Measurements from ENCODE around the gene THTPA.

THTPA gene, protein sequence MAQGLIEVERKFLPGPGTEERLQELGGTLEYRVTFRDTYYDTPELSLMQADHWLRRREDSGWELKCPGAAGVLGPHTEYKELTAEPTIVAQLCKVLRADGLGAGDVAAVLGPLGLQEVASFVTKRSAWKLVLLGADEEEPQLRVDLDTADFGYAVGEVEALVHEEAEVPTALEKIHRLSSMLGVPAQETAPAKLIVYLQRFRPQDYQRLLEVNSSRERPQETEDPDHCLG

DNA sequence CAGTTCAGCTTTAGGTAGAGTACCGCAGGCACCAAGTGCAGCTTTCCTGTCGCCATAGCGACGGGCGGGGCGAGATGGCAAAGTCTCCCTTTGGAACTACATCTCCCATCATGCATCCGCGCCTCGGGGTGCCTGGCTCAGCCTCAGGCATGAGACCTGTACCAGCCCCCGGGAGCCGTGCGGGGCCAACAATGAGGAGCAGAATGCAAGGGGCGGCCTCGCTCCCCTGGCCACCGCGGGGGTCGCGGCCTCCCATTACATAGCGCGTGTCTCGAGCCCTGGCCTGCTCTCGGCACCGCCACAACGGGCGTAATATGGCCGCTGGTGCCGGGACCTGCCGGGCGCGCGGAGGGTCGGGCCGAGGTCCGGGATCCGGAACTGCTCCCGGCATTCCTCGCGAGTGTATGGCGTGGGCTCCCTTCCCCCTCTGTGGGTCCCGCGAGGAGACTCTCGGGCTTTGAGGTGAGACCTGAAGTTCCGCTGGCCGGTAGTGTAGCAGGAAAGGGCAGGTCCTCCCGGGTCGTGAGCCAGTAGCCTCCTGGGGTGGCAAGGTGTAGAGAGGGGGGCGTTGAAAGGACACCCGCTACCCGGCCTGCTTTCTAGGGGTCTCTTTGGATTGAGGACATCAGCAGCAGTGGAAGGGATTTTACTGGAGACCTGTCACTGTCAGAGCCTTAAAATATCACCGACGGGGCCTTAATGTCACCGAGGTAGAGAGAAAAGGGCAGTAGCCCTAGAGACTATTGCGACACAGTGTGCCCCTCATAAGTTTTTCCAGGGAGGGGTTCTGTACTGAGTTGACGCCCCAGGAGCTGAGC lies at the start of gene THTPA:
Gene THTPA, plus strand, starts transcription at position 390 of the 818 bp plus-strand sequence. CDS start 487 bp downstream, outside the sequence.
- peak; percentile 80 for DNase-seq (ENCODE audit: low read depth)
- TF ChIP-seq, protein P1, sequence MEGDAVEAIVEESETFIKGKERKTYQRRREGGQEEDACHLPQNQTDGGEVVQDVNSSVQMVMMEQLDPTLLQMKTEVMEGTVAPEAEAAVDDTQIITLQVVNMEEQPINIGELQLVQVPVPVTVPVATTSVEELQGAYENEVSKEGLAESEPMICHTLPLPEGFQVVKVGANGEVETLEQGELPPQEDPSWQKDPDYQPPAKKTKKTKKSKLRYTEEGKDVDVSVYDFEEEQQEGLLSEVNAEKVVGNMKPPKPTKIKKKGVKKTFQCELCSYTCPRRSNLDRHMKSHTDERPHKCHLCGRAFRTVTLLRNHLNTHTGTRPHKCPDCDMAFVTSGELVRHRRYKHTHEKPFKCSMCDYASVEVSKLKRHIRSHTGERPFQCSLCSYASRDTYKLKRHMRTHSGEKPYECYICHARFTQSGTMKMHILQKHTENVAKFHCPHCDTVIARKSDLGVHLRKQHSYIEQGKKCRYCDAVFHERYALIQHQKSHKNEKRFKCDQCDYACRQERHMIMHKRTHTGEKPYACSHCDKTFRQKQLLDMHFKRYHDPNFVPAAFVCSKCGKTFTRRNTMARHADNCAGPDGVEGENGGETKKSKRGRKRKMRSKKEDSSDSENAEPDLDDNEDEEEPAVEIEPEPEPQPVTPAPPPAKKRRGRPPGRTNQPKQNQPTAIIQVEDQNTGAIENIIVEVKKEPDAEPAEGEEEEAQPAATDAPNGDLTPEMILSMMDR (conservative IDR thresholded peaks at IDR 0.05; ENCODE audit: control insufficient read depth, insufficient read depth, low read depth, low read length) = no peak
- H3K4me3 ChIP-seq (ENCODE audit: control insufficient read depth, low read depth, low read length) = peak within 1 kb of the TSS; percentile 90

DNA sequence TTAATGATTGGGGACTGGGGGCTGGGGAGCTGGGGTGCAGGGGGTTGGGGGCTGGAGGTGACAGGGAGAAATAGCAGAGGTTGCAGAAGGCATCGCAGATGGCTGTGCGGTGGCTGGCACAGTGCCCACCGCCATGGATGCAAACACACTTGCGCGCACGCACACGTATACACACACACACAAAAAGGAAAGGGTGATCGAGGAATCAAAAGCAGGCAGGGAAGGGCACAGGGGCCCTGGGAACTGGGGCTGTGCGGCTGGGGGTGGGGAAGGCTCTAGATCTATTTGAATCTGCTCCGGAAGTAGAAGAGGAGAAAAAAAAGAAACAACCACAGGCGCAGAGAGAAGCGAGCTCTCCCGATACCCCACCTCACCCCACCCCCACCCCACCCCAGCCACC lies 43.9 kb upstream of the THTPA start:
- DNase-seq (ENCODE audit: low read depth) = no peak
- TF ChIP-seq, protein P1 (conservative IDR thresholded peaks at IDR 0.05; ENCODE audit: control insufficient read depth, insufficient read depth, low read depth, low read length) = no peak
- H3K4me3 ChIP-seq (ENCODE audit: control insufficient read depth, low read depth, low read length) = no peak overlapping the region

DNA sequence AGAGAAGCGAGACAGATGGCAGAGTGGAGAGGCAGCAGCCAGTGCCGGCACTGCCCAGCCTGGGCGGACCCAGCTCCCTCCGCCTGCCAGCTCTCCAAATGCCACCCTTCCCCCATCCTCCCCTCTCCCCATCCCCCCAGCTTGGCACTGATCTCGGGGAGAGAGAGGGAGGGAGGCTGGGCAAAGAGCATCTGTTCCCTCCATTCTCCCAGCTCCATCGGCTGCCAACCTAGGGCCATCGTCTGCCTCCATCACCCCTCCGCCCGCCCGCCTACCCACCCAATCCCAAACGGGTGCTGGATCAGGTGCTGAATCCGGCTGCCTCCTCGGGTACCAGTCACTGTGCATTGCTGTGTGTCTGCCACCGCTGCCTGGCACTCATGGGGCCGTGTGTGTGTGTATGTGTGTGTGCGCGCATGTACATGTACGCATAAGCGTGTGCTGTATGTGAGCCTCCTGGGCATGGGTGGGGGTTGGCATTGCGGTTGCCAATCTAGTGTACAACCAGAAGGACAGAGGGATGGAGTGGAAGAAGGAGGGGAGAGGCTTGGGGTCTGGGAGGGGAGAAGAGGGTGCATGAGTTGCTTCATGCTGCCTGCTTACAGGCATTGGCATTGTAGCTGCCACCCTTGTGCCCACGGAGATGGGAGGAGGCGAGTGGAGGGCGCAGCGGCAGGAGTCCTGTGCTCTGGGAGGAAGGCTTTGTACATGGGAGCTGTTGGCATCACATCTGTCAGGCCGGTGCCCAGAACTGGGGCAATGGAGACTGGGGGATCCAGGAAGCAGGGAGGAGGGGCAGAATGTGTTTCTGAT lies 42.9 kb upstream of the THTPA start:
- DNase-seq (ENCODE audit: low read depth) = no peak
- H3K4me3 ChIP-seq (ENCODE audit: control insufficient read depth, low read depth, low read length) = no peak overlapping the region
- TF ChIP-seq, protein P1 (conservative IDR thresholded peaks at IDR 0.05; ENCODE audit: control insufficient read depth, insufficient read depth, low read depth, low read length) = no peak

DNA sequence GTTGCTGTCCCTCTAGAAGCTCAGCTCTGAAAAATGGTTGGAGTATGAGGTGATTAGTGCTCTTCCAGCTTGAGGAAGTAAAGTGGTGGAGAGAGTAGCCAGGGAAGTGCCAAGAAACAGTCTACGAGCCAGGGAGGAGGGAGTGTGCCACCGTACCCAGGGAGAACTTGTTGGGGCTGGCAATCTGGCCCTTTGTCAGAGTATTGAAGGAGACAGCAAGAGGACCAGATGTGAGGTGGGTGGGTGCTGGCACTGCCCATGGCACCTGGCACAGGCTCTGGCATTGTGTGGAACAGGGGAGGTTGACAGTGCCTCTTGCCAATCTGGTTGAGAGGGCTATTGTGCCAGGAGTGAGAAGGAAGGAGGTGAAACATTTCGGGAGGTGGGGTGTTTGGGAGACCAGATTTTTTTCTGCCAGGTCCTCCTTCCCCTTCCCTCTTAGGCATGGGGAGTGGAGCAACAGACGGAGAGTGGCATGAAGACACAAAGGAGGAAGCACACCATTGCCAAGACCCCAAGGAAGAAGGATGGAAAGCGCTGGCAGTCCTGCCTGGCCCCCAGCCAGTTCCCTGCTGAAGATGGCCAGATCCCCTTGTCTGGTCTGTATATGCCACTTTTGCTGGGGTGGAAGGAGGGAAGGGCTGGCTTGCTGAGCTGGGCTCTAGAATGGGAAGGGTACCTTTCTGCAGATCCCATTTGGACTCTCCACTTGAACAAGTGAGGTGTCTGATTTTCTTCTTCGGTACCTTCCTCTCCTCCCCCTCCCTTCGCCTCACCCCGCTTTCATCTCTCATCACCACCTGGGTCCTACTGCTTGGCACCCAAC lies 42.0 kb upstream of the THTPA start:
- no peak for DNase-seq (ENCODE audit: low read depth)
- TF ChIP-seq, protein P1 (conservative IDR thresholded peaks at IDR 0.05; ENCODE audit: control insufficient read depth, insufficient read depth, low read depth, low read length) = no peak
- no peak overlapping the region for H3K4me3 ChIP-seq (ENCODE audit: control insufficient read depth, low read depth, low read length)

DNA sequence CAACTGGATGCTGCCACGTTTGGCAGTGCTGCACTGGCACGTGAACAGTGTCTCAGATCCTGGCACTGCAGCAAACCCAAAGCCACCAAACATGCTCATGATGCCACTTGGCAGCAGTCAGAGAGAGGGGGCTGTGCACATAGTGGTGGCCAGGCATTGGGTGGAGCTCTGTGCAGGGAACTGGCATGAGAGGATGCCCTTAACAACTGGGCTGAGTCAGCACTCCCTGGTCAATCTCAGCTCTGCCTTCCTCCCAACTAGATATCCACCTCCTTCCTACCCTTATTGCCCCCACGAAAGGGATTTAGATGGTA lies 41.5 kb upstream of the THTPA start:
- TF ChIP-seq, protein P1 (conservative IDR thresholded peaks at IDR 0.05; ENCODE audit: control insufficient read depth, insufficient read depth, low read depth, low read length) = no peak
- no peak overlapping the region for H3K4me3 ChIP-seq (ENCODE audit: control insufficient read depth, low read depth, low read length)
- DNase-seq (ENCODE audit: low read depth) = no peak
